NCI-H2196 treated with DMSO at 0.1 percent for 48 hours (cell line): ENCODE results near the gene RBM18.

Experiments
- DNase-seq: peaks from one replicate; lab custom pipeline; 2025; ENCODE audit not compliant: unreplicated experiment; lab: John Stamatoyannopoulos, UW

The RBM18 gene

GRCh38 chr9:122264360-122265148 is at the start of gene RBM18, which contains the start of gene MRRF:
TSS of gene RBM18 (minus strand) at chr9:122264840. CDS start at chr9:122261492, 3,348 bp downstream.
TSS of gene MRRF (plus strand) at chr9:122264882. CDS start at chr9:122270892, 6,010 bp downstream.
- peak; percentile 79 for DNase-seq

DNA sequence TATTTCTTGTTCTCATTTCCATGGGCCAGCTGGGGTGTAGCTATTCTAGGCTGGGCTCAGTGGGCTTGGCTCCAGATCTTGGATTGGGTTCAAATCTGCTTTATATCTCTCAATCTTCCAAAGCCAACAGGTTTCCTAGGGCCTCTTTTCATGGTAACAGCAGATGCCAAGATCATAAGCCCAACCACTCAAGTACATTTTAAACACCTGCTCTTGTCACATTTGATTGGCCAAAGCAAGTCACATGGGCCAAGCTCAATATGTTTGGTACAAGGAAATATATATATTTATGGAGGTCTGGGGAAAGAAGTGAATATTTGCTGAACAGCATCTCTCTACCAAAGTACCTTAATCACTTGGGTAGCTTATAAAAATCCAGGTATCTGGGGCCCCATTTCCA is 49.5 kb upstream of the RBM18 start:
- DNase-seq: no peak

DNA sequence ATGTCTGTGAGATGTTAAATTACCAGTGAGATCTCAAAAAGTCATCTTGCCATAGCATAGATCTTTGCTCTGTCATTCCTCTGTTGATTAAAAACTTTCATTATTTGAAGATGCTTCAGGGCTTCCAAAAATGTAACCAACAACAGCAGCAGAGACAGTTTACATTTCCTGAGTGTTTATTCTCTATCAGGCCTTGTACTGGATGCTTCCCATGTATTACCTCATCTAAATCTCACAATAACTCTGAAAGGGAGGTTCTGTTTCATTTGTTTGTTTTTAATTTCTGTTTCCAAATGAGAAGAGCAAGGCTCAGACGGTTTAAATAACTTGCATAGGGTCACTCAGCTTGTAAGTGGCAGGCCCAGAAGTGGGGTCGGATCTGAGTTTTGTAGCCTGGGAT is 45.2 kb upstream of the RBM18 start:
- no peak for DNase-seq

DNA sequence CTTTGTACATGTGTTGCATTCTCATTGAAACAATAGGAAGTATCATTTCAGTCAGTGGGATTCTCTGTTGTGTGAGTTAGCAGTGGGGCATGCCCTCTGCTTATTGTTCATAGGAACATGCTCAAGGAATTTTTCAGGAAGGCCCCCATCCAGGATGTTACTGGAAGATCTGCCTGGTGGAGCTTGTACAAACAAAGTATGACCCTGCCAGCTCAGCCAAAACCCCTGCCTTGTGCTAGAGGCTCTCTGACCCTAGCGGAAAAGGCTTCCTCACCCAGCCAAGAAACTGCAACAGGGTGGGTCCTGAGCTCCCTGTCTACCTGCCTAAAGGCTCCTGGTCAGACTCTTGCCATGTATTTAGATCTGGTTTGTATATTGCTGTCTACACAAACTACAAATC is 43.3 kb upstream of the RBM18 start:
- no peak for DNase-seq

DNA sequence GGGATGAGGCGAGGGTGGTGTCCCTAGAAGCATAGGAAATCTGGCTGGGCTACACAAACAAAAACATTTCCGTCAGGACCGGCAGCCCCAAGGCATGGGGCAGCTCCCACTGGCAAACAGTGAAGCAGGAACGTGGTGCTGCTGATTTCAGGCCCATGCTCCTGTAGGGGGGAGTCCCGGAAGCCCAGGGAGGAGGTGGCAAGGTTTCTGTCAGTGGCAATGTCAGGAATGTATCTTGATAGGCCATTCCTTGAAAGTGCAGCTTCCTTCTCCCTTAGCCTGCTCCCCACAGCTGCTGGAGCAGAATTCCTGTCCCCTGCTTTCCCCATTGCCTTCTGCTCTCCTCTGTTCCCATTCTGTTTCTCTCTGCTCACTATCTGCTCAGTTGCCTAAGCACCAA is 42.4 kb upstream of the RBM18 start:
- DNase-seq: no peak

DNA sequence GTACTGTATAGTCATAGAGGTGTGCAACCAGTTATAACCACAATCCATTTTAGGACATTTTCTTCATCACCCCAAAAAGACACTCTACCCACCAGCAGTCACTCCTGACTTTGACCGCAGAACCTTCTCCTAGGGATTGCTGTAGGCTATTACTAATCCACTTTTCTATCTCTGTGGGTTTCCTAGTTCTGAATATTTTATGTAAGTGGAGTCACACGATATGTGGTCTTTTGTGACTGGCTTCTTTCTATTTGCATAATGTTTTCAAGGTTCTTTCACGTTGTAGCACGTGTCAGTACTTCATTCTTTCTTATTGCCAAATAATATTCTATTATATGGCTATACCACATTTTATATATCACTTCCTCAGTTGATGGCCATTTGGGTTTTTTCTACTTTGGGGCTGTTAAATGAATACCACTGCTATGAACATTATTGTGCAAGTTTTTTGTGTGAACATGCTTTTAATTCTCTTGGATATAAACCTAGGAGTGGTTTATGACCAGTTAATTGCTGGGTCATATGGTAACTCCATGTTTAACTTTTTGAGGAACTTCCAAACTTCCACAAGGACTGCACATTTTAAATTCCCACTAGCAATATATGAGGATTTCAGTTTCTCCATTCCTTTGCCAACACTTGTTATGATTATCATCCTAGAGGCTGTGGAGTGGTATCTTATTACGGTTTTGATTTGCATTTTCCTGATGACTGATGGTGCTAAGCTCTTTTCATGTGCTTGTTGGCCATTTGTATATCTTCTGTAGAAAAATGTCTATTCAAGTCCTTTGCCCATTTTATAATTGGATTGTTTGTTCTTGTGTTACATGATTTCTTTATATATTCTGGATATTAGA is 37.8 kb upstream of the RBM18 start:
- no peak for DNase-seq

DNA sequence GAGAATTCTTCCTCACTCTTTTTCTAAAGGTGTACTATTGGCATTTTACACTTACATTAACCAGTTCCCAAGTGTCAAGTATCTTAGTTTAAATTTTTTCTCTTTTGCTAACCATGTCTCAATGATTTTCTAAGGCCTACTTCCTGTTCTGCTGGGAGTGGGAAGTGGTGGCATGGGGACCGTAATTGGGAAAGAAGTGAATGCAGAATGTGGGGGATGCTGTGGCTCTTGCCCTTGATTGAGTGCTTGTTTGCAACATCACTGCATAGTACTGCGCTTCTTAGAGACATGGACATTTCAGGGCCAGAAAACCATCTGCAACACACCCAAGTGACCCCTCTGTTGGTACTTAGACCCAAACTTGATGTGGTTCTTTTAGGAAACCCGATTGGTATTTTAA is 32.9 kb upstream of the RBM18 start:
- DNase-seq: no peak

DNA sequence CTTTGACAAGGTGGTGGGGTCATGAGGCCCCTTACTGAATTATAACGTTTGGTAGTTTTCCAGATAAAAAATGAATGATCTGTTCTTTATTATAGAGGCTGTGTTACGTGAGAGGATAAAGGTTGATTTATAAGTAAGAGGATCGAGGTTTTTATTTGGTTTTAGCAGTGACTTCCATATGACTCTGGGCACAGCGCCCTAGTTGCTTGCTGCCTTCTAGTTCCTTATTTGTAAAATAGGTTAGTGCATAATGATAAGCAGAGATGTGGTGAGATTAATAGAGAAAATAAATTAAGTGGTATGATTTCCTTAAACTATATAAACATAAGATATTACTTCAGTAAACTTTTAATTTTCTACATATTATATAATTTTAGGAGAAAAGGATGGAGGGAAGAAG is 29.9 kb upstream of the RBM18 start:
- no peak for DNase-seq

DNA sequence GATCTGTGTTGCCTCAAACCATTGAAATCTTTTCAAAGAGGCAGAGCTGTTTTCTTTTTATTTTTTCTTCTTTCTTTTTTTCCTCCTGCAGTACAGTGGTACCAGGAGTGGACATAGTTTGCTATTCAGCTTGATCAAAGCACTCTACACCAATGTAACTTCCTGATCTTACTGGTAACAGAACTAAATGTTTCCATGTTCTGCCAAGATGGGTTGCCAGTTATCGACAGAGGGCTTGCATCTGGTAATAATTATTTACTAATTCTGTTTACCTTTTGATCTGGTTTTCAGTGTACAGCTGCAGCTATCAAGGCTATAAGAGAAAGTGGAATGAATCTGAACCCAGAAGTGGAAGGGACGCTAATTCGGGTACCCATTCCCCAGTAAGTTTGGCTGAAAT is 26.8 kb upstream of the RBM18 start:
- no peak for DNase-seq

GRCh38 chr9:122287214-122287720 is 22.6 kb upstream of the RBM18 start:
- no peak for DNase-seq

DNA sequence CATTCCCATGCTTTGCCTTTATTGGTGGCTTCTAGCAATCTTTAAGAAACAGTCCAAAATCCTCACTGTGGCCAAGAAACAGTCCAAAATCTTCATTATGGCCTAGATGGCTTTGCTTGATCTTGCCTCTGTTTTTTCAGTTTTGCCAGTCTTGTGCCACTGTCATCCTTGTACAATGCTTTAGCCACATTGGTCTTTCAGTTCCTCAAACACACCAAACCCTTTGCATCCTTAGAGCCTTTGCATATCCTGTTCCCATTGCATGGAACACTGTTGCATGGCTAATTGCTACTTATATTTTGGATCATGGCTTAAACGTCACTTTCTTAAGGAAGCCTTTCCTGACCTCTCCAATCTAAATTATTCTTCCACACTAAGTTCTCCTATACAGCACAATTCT is 22.1 kb upstream of the RBM18 start:
- DNase-seq: no peak

DNA sequence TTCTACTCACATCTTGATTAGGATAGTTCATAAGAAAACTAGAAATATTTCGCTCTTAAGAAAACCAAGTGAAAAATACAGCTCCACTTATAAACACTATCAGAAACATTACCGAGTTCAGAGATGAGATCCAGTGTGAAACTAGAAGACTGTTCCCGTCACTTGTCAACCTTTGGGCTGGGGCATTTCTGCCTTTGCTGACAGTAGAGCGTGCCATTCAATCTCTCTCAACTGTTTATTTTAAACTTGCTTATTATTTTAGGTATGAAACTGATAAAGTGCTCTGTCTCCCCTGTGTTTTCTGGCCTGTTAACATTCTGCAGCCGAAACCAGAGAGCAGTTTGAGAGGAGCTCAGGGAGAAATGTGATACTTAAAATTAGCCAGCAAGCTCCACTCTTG is 16.7 kb upstream of the RBM18 start:
- no peak for DNase-seq

DNA sequence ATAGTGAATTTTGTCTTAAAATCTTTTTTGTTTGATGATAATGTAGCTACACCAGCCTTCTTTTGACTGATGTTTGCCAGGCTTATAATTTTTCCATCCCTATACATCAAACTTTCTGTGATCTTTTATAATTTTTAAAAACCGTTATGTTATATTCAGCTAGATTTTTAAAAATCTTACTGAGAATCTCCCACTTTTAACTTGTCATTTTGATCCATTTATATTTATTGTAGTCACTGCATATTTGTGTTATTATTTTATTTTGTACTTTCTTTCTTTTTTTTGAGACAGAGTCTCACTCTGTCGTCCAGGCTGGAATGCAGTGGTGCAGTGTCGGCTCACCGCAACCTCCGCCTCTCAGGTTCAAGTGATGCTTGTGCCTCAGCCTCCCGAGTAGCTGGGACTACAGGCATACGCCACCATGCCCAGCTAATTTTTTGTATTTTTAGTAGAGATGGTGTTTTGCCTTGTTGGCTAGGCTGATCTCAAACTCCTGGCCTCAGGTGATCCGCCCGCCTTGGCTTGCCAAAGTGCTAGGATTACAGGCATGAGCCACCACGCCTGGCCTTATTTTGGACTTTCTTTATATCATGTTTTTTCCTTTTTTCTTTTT is 12.8 kb upstream of the RBM18 start:
- DNase-seq: no peak

DNA sequence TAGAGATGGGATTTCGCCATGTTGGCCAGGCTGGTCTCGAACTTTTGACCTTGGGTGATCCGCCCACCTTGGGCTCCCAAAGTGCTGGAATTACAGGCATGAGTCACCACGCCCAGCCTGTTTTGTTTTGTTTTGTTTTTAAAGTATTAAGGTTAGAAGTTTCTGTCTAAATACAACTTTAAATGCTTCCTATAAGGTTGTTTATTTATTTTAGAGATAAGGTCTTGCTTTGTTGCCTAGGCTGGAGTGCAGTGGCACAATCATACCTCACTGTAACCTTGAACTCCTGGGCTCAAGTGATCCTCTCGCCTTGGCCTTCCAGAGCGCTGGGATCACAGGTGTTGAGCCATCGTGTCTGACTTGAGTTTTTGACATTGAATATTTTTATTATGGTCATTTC is 11.5 kb upstream of the RBM18 start:
- DNase-seq: no peak

DNA sequence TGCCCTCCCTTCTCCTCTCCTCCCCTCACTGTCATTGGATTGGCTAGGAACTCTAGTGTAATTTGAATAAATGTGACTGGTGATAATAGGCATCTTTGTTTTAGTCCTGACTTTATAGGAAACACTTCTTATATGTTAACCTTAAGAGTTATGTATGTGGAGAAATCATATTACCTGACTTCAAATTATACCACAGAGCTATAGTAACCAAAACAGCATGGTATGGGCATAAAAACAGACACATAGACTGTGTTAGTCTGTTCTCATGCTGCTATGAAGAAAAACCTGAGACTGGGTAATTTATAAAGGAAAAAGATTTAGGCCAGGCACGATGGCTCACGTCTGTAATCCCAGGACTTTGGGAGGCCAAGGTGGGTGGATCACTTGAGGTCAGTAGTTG is 9.4 kb upstream of the RBM18 start:
- no peak for DNase-seq

DNA sequence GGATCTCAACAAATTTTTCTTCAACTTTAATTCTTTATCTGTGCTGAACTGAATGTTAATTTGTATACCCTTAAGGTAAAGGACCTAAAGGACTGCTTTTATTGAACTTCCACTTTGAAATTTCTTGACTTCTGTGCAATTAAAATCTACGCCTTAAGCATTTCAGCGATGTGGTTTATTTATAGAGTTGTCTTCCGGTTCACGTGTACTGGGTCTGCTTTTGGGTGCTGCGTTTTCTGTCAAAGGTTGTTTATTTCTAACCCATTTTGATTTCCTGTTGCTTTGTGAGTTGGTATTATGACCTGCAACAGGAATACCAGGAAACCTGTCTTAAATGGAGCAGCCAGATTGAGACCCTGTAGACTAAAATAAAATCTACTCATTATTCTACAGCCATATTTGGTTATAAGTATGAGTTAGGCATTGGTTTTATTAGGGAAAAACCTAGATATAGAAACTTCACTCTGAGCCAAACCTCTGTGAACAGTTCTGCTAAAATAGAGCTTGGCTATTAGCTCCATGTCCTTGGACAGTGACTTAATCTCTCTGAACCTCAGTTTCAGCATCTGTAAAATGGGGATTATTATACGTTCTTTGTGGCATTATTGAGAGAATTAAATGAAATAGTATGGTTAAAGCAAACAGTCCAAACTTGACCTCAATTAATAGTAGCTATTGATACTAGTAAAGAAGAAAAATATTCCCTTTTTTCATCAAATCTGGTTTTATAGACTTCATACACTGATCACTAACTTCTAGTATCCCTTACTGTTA is 3.6 kb upstream of the RBM18 start:
- DNase-seq: no peak

- peak; percentile 50 for DNase-seq
These were observed 692 bp upstream of the RBM18 start for GRCh38 chr9:122265149-122265915.

DNA sequence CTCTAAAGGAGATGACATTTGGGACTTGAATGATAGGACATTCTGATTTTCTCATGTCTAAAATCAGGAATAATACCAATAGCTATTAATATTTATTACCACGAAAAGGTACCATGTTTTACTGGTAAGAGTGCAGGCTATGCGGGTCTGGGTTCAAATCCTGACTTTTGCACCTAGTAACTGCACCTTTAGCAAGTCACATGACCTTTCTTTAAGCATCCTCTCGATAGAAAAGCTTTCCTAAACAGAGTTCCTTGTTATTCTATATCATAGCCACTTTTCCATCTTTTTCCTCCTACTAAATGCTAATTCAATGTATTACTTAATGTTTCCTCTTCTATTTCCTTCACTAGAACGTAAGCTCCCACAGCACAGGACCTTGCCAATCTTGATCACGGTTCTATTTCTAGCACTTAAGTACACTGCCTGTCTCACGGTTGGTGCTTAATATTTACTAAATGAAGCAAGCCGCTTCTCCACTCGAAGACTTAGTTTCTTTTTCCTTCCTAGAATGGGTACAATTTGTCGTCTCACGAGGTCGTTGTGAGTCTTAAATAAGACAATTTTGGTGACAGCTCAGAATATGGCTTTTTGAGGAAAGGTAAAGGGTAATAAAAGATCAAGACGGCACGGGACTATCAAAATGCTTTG is 816 bp downstream of the RBM18 start:
- no peak for DNase-seq

DNA sequence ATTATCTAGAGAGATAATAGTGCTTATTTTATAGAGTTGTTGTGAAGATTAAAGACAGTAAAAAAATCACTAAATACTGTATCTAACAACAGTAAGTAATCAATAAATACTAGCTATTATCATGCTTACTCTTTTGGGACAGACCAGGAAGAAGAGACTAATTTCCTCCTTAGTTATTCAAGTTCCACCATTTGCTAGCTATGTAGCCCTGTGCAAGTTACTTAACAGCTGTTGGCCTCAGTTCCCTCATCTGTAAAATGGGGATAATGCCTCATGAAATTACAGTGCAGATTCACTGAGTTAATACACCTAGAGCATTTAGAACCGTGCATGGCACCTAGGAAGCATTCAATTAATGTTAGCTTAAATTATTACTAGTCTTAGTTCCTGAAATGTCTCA is 2.6 kb downstream of the RBM18 start:
- no peak for DNase-seq

- DNase-seq: no peak
These were observed 3.2 kb downstream of the RBM18 start for GRCh38 chr9:122261469-122261881.
